HL-60 (cell line): ENCODE results near the gene VPS13A.

Experiments used
- CTCF ChIP-seq: IDR thresholded peaks from one replicate; pipeline ENCODE4 v1.5.1; 2011; ENCODE audit warnings: low read length, control low read depth, inconsistent platforms; ENCODE audit not compliant: insufficient read depth
- GABPA ChIP-seq: IDR thresholded peaks from 2 replicates; pipeline ENCODE4 v1.6.1; 2012; ENCODE audit warnings: low read depth
- POLR2AphosphoS5 ChIP-seq: IDR thresholded peaks from 2 replicates; pipeline ENCODE4 v1.6.1; 2012; ENCODE audit warnings: low read depth
- SPI1 ChIP-seq: IDR thresholded peaks from 2 replicates; pipeline ENCODE4 v1.6.1; 2012; ENCODE audit warnings: low read depth, mild to moderate bottlenecking, borderline replicate concordance

GRCh38 chr9:77450085-77450475 is 272.7 kb downstream of the VPS13A start:
- TF ChIP-seq POLR2AphosphoS5: no peak
- no peak for TF ChIP-seq CTCF
- no peak for TF ChIP-seq GABPA
- TF ChIP-seq SPI1: no peak
